GM20431 (cell line): ENCODE data around the gene SLC39A10.

Experiments used
- in situ Hi-C: fragments of 300-500 bp; cut with MseI, MboI; formaldehyde crosslinking; loops from one replicate; pipeline ENCODE4 v1.15.0; 2020; ENCODE audit warnings: low sequenced_read_pairs; ENCODE audit not compliant: unreplicated experiment

SLC39A10 gene

DNA sequence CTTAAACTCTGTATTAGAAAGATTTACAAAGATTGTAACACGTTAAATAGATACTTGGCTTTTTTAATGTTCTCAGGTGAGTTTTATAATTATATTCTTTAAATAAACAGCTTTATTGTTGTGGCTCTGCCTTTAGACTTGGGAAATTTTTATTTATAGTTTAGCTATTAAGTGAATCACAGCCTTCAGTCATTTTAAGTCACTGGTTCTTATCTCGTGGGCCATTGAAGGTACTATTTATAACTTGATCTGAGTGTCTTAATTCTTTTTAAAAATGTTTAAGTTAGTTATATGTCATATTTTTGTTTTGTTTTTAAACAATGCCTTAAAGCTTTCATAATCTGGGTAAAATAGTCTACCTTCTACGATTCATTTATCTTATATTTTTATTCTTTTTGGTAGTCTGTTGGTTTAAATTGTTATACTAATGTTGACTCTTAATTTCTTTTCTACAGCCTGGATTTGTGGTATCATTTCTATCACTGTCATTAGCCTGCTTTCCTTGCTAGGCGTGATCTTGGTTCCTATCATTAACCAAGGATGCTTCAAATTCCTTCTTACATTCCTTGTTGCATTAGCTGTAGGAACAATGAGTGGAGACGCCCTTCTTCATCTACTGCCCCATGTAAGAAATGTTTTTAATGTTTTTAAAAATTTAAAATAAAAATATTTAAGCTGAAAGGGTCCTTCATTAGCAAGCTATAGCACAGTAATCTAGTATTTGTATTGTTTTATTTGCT is 49.3 kb downstream of the SLC39A10 start:
- in situ Hi-C loops: no loop called here

DNA sequence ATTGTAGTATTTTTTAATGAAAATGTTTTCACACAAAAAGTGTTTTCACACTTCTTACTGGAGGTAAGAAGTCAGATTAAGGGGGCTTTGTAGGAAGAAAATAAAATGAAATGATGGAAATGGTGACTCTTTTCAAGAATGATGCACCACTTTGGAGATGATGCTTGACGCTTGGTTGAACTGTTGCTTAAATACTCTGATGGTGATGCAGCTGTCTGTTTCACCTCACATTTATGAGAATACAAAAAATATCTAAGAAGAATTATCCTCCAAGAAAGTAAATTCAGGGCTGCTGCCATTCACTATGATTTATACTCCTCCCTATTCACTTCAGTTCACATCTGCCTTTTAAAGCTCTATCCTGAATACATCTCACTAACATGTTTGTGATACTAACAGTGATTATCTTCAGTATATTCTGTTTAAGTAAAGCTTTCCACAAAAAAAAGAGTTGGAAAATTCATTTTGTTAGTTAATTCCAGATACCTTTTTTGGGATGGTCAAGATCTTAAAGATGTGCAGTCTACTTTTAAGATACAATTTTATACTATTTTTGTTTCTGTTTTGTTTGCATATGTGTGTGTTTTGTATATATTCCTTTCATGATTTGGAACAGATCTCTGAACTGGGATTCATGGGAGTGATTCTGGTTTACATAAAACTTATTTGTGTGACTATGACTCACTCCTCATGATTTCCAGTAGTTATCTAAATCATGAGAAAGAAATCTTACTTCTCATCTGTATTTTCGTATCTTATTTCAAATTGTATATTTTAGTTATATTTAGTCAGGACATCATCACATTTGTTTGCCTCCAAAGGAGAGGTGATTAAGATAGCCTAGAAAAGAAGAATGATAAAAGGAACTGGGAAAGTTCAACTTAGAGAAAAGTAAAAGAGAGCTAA is 53.1 kb downstream of the SLC39A10 start:
- in situ Hi-C loops: no loop called here

DNA sequence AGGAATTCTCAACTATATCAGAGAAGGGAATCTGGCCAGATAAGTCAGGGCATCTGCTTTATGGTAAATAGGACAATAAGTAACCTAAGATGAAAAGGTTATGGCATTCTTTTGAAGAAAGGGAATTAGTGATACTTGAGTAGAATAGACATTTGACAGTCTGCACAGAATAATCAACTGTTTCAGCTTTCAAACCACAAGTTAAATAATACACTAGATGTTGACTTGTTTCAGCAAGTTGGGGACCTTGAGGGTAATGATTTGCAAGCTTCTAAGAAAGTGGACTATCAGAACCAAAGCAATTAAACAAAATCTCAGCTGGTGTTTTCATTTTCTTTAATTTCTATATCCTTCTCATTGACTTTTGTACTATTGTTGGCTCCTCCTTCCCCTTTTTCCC is 54.5 kb downstream of the SLC39A10 start:
- in situ Hi-C loops: no loop called here

DNA sequence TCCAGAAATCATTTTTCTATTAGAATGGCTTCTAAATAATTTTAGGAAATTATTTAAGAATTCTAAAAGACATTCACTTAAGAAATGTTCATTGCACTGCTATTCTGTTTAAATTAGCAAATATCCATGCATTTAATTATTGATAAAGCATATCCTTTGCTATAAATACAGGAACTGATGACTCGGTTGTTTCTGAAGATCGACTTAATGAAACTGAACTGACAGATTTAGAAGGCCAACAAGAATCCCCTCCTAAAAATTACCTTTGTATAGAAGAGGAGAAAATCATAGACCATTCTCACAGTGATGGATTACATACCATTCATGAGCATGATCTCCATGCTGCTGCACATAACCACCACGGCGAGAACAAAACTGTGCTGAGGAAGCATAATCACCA is 59.4 kb downstream of the SLC39A10 start:
- in situ Hi-C loops: no loop called here

DNA sequence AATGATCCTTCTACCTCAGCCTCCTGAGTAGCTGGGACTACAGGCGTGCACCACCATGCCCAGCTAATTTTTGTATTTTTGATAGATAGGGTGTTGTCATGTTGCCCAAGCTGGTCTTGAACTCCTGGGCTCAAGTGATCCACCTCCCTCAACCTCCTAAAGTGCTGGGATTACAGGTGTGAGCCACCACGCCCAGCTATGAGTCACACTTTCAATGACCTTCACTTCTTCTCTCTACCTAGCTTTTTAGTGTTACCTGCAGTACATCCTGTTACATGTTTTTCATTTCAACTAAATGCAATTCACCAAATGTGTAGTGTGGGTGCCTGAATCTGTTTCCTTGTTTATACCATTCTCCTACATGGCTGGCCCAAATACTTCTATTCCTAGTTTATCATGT is 64.0 kb downstream of the SLC39A10 start:
- in situ Hi-C loops: no loop called here

DNA sequence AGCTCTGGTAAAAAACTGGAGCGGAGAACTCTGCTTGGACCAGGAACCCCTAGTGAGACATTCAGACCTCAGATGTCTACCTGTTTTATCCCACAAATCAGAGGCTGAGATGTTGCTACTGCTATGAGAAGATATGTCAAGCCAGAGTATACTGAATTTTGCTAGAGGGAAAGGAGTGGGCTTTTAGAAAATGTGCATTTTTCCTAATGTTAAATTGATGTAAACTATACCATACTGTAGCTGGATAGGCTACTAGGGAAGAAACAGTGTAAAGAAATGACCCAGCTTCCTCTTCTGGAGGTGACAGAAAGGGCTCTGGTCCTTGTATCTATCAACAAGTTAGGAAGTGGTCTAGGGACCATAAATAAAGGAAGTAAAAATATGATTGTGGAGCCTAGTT is 65.0 kb downstream of the SLC39A10 start:
- in situ Hi-C loops: no loop called here

DNA sequence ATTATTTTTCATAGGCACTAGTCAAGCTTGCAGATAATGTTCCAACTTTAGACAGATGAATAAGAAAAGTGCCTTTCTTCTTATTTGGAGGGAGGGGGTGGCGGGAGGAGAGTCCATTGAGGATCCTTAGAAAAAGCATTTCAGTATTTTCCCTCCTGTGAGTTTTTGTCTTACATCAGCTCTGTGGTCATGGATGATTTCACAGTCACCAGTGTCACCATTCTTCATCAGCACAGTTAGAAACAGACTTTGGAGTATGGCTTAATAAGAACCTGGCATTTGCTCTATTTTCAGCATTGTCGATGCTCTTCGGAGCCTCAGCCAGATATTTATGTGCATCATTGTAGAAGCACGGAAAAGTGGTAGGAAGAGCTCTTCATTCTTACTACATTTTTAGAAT is 70.1 kb downstream of the SLC39A10 start:
- in situ Hi-C loops: no loop called here

DNA sequence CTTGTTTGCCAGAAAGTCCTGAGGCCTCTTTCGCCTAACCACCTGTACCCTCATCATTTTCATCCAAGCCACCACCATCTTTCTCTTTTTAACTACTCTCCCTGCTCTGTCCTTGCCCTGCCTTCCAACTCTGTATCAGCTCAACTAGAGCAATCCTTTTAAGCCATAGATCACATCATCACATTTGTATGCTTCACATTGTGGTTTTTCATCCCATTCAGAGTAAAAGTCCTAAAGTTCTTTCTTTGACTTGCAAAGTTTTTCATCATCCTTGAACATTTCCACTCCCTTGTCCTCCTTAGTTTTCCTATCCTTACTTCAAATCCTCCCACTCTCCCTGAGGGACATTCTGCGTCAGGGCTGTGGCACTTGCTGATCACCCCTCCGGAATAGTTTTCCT is 73.9 kb downstream of the SLC39A10 start:
- in situ Hi-C loops: no loop called here

DNA sequence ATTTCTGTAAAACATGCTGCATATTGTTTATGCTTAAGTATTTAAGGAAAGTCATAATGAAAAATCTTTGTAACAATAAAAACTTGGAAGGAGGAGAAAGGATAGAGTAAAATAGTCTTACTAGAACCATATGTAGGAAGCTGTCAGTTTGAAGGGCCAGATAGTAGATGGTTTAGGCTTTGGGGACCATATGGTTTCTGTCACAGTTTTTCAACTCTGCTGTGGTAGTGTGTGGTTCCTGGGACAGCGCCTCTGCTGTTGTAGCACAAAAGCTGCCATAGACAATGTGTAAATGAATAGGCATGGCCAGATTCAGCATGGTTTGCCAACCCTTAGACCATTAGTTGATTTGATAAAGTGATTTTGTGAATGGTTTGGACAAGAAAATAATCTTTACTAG is 75.5 kb downstream of the SLC39A10 start:
- in situ Hi-C loops: no loop called here

DNA sequence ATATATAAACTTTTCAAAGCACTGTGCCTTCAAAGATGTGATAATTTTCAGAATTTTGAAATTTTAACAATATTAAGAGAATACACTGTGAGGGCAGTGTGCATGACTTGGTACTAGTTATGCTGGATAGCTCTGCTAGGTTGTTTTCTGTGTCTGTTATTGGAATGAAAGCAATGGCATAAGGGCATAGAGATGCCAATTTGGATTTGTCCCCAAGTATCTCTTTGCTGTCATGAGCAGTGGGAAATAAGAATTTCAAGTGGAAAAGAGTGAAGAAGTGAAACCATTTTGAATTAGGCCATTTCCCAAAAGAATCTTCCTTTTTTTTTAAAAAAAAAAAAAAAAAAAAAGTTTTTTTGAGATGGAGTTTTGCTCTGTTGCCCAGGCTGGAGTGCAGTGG is 76.8 kb downstream of the SLC39A10 start:
- in situ Hi-C loops: no loop called here

DNA sequence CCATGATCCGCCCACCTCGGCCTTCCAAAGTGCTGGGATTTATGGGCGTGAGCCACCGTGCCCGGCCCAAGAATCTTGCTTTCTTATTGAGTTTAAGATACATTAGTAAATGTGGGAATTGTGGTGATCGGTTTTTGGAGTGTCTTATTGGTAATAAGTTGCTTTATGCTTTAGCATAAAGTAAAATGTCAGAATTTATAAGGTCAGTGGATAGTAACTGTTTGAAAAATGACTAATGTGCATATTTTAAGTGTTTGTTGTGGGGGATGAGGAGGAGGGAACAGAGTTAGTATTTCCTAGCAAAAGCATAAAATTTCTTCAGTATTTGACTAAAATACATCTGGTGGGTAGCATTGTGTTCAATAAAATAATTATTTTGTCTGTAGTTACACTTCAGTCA is 77.4 kb downstream of the SLC39A10 start:
- in situ Hi-C loops: no loop called here

DNA sequence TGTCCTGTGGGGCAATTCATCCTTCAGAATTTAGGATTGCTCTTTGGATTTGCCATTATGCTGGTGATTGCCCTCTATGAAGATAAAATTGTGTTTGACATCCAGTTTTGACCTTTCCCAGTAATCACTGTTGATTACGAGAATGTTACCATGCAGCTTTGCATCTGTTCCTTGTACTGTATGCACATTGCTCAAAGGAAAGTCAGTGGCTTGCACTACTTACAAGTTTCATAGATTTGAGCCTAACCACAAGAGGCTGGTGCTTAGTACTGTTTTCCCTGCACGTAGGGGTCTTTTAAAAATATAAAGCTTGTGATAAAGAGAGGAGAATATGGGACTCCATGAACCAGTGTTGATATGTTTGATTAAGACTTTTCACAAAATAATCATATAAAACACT is 77.9 kb downstream of the SLC39A10 start:
- in situ Hi-C loops: no loop called here

DNA sequence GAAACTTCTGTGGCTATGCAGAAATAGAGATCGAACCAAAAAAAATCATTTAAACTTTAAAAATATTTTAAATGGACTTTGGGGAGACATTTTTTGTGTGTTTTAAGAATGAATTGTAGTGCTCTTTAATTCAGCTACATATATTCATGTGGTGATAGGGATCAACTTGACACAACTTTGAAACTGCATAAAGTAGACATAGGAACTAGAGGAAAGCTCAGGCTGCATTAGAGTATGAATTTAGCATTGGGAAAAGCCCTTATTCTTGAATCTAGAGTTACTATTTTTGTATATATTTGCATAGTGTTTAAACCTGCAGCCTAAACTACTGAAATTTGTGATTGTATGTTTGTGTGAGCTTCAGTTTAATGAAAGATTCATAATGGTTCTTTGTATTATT is 78.3 kb downstream of the SLC39A10 start:
- in situ Hi-C loops: no loop called here

DNA sequence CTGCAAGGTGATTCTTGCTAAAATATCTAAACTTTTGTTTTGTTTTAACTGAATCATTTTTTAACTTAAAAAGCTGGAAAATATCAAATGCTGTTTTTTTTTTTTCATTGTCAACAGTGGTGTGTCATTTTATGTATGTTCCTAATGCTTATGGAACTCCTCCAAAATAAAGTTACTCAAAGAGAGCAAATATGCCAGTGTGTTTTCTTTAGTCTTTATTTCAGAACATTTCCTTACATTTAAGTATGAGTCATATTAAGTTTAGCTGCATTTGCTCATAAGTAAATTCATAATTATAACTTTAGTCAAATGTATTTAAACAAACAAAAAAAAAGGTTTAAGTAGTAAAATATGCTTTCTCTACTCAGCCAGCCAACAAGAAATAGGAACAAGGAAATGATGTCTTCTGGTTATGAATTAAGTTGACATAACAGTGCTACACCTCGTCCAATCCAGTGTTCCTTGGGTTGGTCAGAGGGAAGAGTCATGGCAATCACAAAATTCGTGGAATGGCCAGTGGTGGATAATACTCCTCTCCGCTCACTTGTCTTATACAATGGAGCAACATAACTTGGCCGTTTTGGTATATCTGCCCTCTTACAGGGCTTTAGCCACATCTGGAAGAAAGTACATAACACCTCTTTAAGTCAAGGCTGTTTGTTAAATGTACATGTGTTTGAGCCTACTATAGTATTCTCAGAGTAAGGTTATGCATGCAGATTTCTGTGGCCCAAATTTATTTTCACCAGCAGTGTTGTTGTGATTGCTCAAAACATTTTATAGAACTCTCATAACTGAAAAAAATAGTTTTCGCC is 80.7 kb downstream of the SLC39A10 start:
- in situ Hi-C loops: no loop called here

DNA sequence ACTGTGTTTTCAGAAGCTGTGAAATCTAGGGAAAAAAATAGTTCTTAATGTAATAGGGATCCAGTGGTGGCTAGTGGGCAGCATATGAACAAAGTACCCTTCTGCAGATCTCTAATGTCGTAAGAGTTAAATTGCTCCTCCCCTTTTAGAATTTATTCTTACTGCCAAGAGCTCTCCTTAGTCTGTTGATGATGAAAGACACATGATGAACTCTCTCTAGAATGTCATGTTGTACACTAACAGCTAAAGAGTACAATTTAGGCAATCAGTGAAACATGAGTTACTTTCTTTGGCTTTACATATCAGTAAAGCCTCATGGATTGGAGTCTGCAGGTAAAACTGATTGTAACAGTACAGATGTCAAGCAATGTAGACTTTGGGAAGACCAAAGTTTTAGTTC is 84.2 kb downstream of the SLC39A10 start:
- in situ Hi-C loops: no loop called here

DNA sequence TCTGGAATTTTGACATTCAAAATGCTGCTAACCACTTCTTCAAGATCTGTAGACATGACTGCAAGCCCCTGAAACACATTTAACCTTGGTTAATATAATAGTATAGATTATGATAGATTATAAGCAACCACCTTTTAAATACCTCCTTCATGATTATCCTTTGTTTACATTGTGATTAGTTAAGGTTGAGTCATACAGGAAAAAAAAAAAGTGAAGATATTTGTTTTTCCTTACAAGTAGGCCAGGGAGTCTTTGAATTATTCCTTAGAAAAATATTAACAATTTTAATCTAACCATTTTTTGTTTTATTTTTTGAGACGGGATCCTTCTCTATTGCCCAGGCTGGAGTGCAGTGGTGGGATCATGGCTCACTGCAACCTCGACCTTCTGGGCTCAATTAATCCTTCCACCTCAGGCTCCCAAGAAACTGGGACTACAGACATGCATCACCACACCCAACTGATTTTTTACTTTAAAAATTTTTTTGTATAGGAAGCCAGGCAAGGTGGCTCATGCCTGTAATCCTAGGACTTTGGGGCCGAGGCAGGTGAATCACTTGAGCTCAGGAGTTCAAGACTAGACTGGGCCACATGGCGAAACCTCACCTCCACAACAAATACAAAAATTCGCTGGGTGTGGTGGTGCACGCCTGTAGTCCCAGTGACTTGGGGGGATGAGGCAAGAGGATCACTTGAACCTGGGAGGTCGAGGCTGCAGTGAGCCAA is 99.4 kb downstream of the SLC39A10 start:
- in situ Hi-C loops: no loop called here

DNA sequence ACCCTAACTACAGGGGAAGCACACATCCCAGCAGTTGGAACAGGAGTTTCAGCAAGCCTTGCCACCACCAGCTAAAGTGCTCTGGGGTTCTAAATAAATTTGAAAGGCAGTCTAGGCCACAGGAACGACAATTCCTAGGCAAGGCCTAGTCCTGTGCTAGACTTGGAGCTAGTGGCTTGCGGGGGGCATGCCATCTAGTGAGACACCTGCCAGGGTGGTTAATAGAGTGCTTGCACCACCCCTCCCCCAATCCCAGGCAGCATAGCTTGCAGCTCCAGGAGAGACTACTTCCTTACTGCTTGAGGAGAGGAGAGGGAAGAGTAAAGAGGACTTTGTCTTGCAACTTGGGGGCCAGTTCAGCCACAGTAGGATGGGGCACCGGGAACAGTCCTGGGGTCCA is 101.8 kb downstream of the SLC39A10 start:
- in situ Hi-C loops: no loop called here

DNA sequence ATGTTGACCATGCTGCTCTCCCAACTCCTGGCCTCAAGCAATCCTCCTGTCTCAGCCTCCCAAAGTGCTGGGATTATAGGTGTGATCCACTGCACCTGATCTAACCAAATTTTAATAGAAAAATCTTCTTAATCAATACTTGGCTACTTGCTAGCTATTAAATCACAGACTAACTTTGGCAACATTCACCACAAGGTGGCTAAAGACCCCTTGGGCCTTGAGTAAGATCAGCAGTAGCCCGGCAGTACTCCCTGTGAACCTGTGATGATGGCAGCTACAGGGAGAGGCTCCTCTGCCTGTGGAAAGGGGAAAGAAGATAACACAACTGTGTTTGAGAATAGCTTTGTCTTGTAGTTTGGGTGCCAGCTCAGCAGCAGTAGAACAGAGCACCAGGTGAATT is 102.9 kb downstream of the SLC39A10 start:
- in situ Hi-C loops: no loop called here

DNA sequence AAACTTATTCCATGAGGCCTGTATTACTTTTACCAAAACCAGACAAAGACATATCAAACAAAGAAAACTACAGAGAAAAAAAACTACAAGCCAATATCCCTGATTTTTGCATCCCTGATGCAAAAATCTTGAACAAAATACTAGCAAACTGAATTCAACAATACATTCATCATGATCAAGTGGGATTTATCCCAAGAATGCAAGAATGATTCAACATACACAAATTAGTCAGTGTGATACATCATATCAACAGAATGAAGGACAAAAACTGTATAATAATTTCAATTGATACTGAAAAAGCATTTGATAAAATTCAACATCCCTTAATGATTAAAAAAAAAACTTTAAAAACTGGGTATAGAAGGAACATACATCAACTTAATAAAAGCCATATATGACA is 106.8 kb downstream of the SLC39A10 start:
- in situ Hi-C loops: no loop called here

DNA sequence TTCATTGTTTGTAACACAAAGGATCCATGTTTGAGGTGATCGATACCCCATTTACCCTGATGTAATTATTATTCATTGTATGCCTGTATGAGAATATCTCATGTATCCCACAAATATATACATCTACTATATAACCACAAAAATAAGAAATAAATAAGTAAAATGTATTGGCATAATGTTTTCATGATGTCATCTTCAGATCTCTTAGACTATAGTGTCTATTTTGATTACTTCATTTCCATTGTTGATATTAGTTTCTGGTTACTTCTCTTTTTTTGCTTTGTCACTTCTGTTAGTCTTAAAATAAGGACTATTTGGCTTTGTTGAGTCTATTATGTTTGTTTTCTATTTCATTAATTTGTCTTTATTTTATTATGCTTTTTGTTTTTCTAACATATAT is 109.7 kb downstream of the SLC39A10 start:
- in situ Hi-C loops: no loop called here
